ENCODE data around the gene MT1H. TPM values are rescaled to one million over a fixed set of nuclear protein-coding genes. Genes with fewer than 3 reads are reported as not detected.

Gene MT1H
- polyA plus RNA-seq, 12 donors: 1.1 to 179 (median 5.6) TPM; not detected in 8

- DNase-seq: no peak
Measured at GRCh38 chr16:56635441-56635967, 34.1 kb upstream of the MT1H start.

GRCh38 chr16:56636616-56637413 is 32.8 kb upstream of the MT1H start:
- DNase-seq: no peak

GRCh38 chr16:56637814-56638750 is 31.5 kb upstream of the MT1H start, which contains the start of gene MT1A:
TSS of gene MT1A (plus strand) at chr16:56638666. CDS start at chr16:56638739, 73 bp downstream.
- peak; percentile 38 for DNase-seq

GRCh38 chr16:56639045-56639444 is 30.6 kb upstream of the MT1H start:
- DNase-seq: no peak

- DNase-seq: no peak
Measured at GRCh38 chr16:56640076-56640475, 29.5 kb upstream of the MT1H start.

GRCh38 chr16:56641166-56641565 is 28.4 kb upstream of the MT1H start:
- no peak for DNase-seq

- no peak for DNase-seq
Measured at GRCh38 chr16:56643080-56643778, 26.4 kb upstream of the MT1H start.

GRCh38 chr16:56643833-56644232 is 25.8 kb upstream of the MT1H start:
- no peak for DNase-seq

- DNase-seq: no peak
Measured at GRCh38 chr16:56645311-56645710, 24.3 kb upstream of the MT1H start.

GRCh38 chr16:56645838-56646237 is 23.8 kb upstream of the MT1H start:
- DNase-seq: no peak

GRCh38 chr16:56647641-56648431 is 21.8 kb upstream of the MT1H start:
- no peak for DNase-seq

GRCh38 chr16:56649271-56649670 is 20.3 kb upstream of the MT1H start:
- DNase-seq: no peak

- no peak for DNase-seq
Measured at GRCh38 chr16:56649820-56650219, 19.8 kb upstream of the MT1H start.

GRCh38 chr16:56651586-56651985 is 18.0 kb upstream of the MT1H start, which contains the start of gene MT1B:
TSS of gene MT1B (plus strand) at chr16:56651886. CDS start at chr16:56651954, 68 bp downstream.
- no peak for DNase-seq

GRCh38 chr16:56652600-56652999 is 17.0 kb upstream of the MT1H start:
- DNase-seq: no peak

- no peak for DNase-seq
Measured at GRCh38 chr16:56653218-56653617, 16.4 kb upstream of the MT1H start.

- no peak for DNase-seq
Measured at GRCh38 chr16:56657555-56658326, 11.9 kb upstream of the MT1H start, which contains the start of gene MT1F. TSS of gene MT1F (plus strand) at chr16:56657959. CDS start at chr16:56658059, 100 bp downstream.

GRCh38 chr16:56658327-56658875 is 11.2 kb upstream of the MT1H start:
- no peak for DNase-seq

Data from muscle of arm (tissue), 12 donors.